ENCODE measurements around the gene PRRC2A.

PRRC2A gene

DNA sequence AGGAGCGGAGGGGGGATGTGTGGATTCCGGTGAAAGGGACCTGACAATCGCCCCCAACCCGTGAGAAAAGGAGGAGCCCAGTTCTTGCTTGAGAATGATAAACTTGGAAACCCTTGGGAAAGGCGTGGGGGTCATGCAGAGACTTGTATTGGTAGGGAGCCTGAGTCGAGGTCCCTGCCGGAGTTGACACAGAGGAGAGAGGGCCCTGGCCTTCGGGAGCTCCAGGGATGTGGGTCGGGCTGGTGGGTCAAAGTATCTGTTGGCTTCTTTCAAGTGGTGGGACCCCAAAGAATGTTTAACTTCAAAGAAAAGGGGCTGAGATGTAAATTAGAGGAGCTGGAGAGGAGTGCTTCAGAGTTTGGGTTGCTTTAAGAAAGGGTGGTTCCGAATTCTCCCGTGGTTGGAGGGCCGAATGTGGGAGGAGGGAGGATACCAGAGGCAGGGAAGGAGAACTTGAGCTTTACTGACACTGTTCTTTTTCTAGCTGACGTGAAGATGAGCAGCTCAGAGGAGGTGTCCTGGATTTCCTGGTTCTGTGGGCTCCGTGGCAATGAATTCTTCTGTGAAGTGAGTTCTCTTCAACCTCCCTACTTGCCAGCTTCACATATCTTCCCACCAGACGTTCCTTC lies 45.9 kb downstream of the PRRC2A start:
- DNase-seq = peak; percentile 69 to 74 (median 72)

GRCh38 chr6:31669676-31670075 lies 49.2 kb downstream of the PRRC2A start, which contains the start of gene LY6G5B:
Gene LY6G5B, plus strand, starts transcription at chr6:31669976. Its CDS starts 975 bp downstream, at chr6:31670951.
- no peak for DNase-seq

DNA sequence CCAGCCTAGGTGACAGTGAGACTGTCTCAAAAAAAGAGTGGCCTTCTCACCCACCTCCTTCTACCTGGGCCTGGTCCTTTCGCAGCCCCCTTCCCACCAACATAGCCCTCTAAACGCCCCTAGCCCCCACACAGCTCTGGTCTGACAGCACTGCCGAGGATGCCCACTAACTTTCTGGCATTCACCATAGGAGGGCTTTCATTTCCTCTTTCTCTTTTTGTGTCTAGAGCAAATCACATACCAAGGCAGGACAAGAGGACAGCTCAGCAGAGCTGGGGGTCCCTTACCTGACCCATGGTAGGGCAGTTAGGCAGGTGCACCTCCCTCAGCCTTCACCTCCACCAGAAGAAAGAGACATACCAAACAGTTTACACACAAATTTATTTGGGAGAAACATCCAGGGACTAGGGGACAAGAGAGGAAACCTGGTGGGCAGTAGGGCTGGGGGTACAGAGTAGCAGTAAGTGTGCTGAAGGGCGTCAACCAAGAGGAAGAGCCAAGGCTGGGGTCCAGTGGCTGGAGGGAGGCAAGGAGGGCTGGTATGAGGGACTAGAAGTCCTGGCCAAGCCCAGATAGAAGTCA lies 55.9 kb downstream of the PRRC2A start:
- DNase-seq = peak in 1 of 3 donors; percentile 23

- DNase-seq = no peak
These were observed 56.4 kb downstream of the PRRC2A start for GRCh38 chr6:31676904-31677303.

DNA sequence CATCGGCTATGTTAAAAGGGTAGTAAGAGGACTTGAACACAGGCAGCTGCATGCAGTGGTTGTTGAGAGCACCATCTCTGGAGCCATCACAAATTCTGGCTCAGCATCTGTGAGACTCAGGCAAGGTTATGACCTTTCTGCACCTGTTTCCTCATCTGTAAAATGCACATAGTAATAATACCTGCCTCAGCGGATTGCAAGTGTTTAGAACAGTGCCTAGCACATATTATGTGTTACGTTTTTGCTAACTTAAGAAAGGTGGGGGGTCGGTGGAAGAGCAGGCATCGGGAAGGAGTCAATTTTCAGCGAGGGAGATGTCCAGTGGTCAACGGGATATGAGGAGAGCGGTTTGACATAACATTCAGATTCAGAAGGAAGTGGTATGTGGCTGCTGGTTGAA lies 57.4 kb downstream of the PRRC2A start:
- DNase-seq = no peak

GRCh38 chr6:31680226-31681134 lies 60.0 kb downstream of the PRRC2A start, which contains the start of gene LY6G5C:
Gene LY6G5C, minus strand, starts transcription at chr6:31681067. Its CDS starts 694 bp downstream, at chr6:31680373.
- peak; percentile 83 to 86 (median 84) for DNase-seq

GRCh38 chr6:31681135-31681671 lies 60.7 kb downstream of the PRRC2A start:
- peak; percentile 58 to 83 (median 72) for DNase-seq

DNA sequence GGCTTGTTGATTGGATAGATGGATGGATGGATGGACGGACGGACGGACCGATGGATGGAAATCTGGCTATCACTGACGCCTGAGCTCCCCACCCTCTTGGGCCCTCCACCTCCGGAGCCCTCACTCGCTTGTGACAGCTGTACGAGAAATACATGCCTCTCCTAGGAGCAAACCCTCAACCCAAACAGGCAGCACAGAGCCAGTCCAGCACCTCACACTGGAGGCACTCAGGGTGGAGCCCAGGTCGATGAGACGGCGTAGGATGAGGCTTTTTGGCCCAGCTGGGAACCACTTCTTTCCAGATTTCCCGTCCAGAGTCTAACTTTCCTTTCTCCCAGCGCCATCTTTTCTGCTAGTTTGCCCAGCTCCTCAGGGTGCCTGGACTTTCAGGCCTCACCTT lies 63.1 kb downstream of the PRRC2A start:
- DNase-seq = no peak

- DNase-seq = no peak
These were observed 66.0 kb downstream of the PRRC2A start for GRCh38 chr6:31686483-31686882.

- no peak for DNase-seq
These were observed 66.8 kb downstream of the PRRC2A start for GRCh38 chr6:31687321-31687720.
